Measurements from ENCODE around the gene BCL2. TPM values are rescaled to one million over a fixed set of nuclear protein-coding genes. Genes with fewer than 3 reads are reported as not detected.
A peak's percentile ranks its signal among the peaks of the same experiment; 100 is the strongest.

BCL2 gene
- total RNA-seq, 1 experiment from 2014 or later, result 12.2 TPM

- DNase-seq (ENCODE audit: extremely low read depth, low read depth), result no peak
Observed at GRCh38 chr18:63099091-63099840, 220.3 kb downstream of the BCL2 start.

GRCh38 chr18:63098018-63098981 is 221.3 kb downstream of the BCL2 start:
- DNase-seq (ENCODE audit: extremely low read depth, low read depth), result no peak

GRCh38 chr18:63097178-63097577 is 222.4 kb downstream of the BCL2 start:
- no peak for DNase-seq (ENCODE audit: extremely low read depth, low read depth)

GRCh38 chr18:63096327-63096874 is 223.2 kb downstream of the BCL2 start:
- DNase-seq (ENCODE audit: extremely low read depth, low read depth), result no peak

GRCh38 chr18:63095768-63096167 is 223.8 kb downstream of the BCL2 start:
- no peak for DNase-seq (ENCODE audit: extremely low read depth, low read depth)

- DNase-seq (ENCODE audit: extremely low read depth, low read depth), result no peak
Observed at GRCh38 chr18:63091671-63092364, 227.8 kb downstream of the BCL2 start.

- DNase-seq (ENCODE audit: extremely low read depth, low read depth), result no peak
Observed at GRCh38 chr18:63090334-63090733, 229.2 kb downstream of the BCL2 start.

GRCh38 chr18:63089041-63089440 is 230.5 kb downstream of the BCL2 start:
- no peak for DNase-seq (ENCODE audit: extremely low read depth, low read depth)

GRCh38 chr18:63088262-63088661 is 231.3 kb downstream of the BCL2 start:
- no peak for DNase-seq (ENCODE audit: extremely low read depth, low read depth)

- DNase-seq (ENCODE audit: extremely low read depth, low read depth), result no peak
Observed at GRCh38 chr18:63087421-63088230, 231.9 kb downstream of the BCL2 start.

GRCh38 chr18:63085611-63086010 is 234.0 kb downstream of the BCL2 start:
- DNase-seq (ENCODE audit: extremely low read depth, low read depth), result no peak

GRCh38 chr18:63084219-63084618 is 235.3 kb downstream of the BCL2 start:
- no peak for DNase-seq (ENCODE audit: extremely low read depth, low read depth)

- DNase-seq (ENCODE audit: extremely low read depth, low read depth), result no peak
Observed at GRCh38 chr18:63083555-63083954, 236.0 kb downstream of the BCL2 start.

GRCh38 chr18:63083020-63083531 is 236.5 kb downstream of the BCL2 start:
- peak; percentile 15 for DNase-seq (ENCODE audit: extremely low read depth, low read depth)

- no peak for DNase-seq (ENCODE audit: extremely low read depth, low read depth)
Observed at GRCh38 chr18:63082366-63083019, 237.1 kb downstream of the BCL2 start.

- no peak for DNase-seq (ENCODE audit: extremely low read depth, low read depth)
Observed at GRCh38 chr18:63079114-63079513, 240.5 kb downstream of the BCL2 start.

- no peak for DNase-seq (ENCODE audit: extremely low read depth, low read depth)
Observed at GRCh38 chr18:63078471-63078870, 241.1 kb downstream of the BCL2 start.

- DNase-seq (ENCODE audit: extremely low read depth, low read depth), result peak; percentile 25
Observed at GRCh38 chr18:63074981-63075404, 244.6 kb downstream of the BCL2 start.

GRCh38 chr18:63073481-63073880 is 246.1 kb downstream of the BCL2 start:
- DNase-seq (ENCODE audit: extremely low read depth, low read depth), result no peak

Measured in NCI-H460 (cell line).